HG02885 (cell line): ENCODE data around the gene CAMKK1.

Source experiments
- ATAC-seq: cut with Tn5 transposase; IDR thresholded peaks from one replicate; pipeline ENCODE4 v1.9.1; 2021; ENCODE audit warnings: mild to moderate bottlenecking; ENCODE audit not compliant: unreplicated experiment, poor library complexity

CAMKK1 gene

DNA sequence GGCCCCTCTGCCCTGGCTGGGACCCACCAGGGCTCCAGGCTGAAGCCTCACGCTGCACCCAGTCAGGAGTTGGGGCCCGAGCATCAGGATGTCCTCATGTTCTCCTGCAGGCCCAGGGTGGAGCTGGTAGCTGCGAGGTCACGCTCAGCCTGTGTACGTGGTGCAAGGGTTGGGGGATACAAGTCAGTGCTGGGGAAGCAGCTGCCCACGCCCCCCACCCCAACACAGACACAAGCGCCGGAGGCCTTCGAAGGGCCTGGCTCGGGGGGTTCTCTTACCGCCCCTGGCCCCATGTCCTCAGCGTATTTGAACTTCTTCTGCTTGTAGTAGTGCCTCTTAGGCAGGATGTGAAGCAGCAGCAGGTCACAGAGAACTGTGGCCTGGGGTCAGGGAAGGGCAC is 4.9 kb upstream of the CAMKK1 start:
- ATAC-seq: no peak

DNA sequence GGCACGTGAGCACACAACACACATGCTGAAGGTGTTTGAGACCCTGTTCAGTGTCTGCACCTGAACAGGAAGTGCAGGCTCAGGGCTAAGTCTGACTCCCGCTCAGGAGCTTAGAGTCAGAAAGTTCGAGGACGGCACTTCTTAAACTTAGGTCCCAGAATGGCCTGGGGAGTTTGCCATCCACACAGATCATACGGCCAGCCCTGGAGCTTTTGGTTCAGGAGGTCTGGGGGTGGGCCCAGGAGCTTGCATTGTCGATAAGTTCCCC is 4.0 kb upstream of the CAMKK1 start:
- ATAC-seq: no peak

DNA sequence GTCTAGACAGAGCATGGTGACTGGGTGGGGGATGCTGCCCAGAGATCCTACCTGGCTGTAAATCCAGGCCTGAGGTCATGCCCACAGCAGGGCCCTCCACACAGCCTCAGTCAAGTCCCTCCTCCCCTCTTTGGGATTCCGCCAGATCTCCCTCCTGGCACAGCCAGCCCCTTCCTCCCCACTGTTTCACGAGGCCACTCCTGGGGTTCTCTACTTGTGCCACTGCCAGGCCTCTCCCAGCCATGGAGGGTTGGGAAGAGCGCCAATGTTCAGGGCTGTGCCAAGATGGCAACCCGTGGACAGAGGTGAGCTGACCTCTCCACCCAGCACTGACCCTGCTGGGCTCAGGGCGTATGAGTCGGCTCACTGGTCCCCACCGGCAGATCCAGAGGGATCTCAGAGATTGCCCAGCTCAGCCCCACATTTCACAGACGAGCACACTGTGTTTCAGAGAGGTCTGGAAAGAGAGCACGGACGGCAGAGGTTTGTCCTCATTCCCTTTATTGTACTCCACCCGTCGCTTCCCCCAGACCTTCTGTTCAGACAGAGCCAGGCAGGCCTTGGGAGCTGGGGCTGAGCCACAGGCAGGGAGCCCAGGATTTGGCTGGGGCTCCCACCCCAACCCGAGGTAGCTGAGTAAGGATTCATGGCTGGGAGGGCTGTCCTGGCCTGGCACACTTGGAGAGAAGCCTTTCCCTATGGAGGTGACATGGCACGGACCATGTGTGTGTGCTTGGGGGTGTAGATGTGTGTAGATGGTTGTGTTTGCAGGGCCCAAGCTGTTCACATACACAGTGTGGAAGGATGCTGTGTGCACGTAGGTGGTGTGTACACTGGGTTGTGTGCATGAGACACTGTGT is 3.5 kb upstream of the CAMKK1 start:
- ATAC-seq: no peak

DNA sequence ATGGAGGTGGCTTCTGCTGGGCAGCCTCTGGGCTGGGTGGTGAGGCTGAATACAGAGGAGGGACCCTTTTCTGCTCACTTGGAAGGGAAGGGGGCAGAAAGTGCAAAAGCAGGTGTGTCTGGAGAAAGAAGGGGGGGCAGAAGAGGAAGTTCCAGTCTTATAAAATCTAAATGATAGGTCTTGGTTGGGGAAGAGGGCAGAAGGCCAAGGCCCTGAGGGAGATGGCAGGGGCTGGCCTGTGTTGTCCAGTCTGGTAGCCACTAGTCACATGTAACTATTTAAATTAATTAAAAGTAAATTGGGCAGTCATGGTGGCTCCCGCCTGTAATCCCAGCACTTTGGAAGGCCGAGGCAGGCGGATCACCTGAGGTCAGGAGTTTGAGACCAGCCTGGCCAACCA is 2.5 kb upstream of the CAMKK1 start:
- ATAC-seq: no peak

DNA sequence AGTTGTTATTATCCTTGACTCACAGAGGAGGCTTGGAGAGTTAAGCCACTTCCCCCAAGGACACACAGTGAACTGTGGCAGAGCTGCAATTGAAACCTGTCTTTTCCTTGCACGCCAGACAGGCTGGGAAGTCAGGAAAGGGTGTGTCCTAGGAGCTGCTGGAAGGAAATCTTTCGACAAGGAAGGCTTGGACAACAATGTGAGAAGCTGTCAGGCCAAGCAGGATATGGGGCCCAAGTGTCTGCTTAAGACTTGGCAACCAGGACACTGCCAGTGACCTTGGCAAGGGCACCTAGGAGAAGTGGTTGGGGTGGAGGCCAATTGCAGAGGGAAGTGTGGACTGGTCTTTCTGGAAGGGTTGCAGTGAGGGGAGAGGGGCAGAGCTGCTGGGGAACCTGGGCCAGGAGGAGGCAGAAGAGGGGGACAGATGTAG is 2.1 kb upstream of the CAMKK1 start:
- ATAC-seq: no peak

DNA sequence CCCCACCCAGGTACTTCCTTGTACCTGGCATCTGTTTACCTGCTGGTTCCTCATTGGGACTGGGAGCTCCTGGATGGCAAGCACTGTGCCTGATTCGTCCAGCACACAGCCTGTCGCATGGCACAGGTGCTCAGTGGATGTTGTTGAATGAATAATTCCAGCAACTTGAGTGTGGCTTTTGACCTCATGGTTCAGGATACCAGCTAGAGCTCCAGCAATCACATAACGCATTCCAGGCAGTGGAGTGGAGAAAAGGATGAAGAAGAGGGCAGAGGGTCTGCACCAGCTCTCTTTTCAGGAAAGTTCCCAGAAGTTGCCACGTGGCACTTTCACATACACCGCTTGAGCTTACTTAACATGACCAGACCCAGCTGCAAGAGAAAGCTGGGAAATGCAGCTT is 1.3 kb upstream of the CAMKK1 start:
- ATAC-seq: no peak

DNA sequence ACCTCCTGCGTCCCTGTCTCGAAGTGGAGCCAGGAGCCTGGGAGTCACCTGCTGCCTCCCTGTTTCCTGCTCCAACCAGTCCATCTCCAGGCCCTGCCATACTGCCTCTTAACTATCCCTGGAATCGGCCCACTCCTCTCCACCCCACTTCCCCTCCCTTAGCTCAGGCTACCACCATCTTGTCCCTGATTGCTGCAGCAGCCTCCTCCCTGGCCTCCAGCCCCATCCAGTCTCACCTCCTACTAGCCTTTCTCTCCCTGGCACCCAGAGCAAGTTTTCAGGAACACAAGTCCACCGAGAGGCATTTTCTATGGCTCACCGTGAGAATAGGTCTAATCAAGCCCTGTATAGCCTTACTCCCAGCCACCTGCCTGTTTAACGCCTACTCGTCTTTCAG is 865 bp upstream of the CAMKK1 start:
- ATAC-seq: no peak

DNA sequence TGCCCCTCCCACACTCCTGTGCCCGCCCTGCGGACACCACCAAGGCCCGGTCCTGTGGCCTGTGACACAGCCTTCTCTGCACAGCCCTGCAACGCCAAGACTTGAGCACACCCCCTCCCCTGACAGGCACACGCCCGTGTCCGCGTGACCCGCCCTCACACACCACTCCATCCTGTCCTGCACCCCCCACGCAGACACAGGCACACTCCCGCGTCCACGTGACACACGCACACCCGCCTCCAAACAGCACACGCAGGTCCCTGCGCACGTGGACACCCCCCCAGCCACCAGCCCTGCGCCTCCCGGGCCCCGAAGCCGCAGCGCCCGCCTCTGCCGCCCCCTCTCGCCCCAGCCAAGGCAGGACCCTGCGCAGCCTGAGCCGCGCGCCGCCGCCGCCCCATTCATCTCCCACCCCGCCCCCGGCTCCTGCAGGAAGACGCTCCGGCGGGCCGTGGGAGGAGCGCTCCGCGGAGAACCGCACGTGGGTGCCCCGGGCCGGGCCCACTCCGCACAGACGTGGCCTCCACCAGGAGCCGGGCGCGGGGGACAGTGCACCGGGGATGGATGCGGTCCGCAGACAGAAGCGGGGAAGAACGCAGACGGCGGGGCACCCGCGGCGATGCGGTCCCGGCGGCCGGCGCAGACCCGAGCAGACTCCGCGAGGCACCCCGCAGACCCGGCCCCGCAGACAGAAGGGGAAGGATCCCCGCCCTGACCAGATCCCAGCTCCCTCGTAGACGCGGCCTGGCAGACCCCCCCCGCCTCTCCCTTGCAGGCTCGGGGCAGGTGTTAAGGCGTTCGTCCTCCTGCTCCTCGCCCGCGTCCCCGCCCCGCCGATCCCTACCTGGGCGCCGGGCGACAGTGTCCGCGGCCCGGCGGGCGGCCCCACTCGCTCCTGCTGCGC is 506 bp downstream of the CAMKK1 start:
- ATAC-seq: peak; percentile 17

DNA sequence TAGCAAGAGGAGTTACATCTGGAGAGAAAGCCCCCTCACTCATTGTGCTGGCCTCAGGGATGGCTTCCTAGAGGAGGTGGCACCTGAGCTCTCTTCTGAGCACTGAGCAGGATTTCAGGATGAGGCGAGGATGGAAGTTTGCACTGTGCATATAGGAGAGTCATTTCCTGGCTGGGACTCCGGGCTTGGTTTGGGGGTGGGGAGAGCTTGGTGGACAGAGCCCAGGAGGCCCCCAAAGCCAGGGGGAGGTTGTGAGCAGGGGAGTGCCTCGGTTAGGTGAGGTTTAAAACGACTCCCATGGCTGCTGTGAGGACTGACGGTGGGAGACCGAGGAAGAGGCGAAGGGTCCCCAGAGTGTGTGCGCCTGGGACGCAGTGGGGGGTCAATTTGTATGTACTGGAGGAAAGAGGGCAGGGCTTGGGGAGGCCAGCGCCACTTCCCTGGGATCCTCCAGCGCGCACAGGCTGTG is 1.2 kb downstream of the CAMKK1 start:
- no peak for ATAC-seq

DNA sequence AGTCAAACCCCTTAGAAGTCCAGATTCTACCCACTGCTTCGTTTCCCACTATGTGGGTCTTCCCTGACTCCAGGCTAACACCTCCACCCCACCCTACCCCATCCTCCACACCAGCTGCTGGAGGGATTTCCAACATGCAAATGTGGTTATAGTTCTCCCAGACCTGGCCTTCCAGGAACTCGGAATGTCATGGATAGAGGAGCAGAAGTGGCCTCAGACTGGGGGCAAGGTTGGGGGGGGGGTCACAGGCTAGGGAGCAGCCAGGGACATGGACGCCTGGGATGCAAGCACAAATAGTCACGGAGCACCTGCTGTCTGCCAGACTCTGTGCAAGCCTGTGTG is 2.0 kb downstream of the CAMKK1 start:
- ATAC-seq: no peak

DNA sequence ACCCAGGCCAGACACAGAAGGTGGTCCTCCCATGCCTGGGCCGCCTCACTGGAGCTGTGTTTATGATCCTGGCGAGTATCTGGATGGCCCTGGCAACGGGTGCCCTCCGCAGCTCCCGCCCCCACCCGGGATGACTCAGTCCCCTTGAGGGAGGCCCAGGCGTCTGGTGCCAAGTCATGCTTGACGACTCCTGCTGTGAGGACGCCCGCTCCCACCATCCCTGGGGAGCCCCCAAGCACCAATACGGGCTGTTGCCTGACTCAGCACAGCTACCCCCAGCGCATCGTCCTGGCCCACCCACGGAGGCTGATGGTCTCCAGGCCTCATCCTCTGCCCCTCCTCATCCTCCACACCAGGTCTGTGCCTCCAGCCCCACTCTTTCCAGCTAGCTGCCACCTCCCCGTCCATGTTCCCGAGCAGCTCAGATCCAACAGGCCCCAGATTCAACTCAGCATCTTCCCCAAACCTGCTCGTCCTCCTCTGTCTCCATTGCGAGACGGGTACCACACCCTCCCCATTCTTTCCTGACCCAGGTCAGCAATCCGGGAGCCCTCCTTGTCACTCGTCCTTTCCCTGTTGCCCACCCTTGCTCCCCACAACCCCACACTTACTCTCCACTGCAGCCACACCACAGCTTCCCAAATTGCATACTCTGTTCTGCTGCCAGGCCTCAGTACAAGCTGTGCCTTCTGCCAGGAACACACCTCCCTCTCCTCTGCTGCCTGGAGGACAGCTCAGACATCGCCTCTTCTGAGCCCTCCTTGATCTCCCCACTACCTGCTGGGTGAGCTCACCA is 2.6 kb downstream of the CAMKK1 start:
- no peak for ATAC-seq

DNA sequence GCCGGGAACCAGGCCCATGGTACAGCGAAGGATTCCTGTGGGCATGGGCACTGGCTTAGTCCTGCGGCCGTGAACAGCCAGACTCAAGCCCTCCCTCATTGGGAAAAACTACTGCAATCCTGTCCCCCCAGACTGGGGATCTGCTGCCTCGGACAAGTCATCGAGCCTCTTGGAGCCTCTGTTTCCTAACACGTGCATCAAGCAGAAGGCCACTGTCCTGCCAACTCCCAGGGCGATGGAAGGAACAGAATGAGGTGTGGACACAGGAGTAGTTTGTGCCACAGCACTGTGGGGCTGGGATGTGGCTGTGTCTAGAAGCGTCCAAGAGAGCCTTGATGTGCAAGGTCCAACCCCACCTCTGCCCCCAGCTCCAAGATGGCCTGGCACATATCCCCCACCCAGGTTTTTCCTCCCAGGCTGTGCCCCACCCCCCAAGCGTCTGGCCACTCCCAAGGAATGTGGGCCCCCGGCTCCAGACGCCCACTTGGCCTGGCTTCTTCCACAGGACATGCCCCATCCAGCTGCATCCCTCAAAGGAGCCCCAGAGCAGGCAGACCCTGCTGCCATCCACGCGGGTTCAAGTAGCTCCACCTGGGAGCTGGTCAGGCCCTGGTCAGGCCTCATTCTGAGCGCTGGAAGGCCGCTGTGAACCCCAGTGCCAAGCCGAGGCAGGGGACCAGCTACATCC is 3.4 kb downstream of the CAMKK1 start:
- no peak for ATAC-seq

DNA sequence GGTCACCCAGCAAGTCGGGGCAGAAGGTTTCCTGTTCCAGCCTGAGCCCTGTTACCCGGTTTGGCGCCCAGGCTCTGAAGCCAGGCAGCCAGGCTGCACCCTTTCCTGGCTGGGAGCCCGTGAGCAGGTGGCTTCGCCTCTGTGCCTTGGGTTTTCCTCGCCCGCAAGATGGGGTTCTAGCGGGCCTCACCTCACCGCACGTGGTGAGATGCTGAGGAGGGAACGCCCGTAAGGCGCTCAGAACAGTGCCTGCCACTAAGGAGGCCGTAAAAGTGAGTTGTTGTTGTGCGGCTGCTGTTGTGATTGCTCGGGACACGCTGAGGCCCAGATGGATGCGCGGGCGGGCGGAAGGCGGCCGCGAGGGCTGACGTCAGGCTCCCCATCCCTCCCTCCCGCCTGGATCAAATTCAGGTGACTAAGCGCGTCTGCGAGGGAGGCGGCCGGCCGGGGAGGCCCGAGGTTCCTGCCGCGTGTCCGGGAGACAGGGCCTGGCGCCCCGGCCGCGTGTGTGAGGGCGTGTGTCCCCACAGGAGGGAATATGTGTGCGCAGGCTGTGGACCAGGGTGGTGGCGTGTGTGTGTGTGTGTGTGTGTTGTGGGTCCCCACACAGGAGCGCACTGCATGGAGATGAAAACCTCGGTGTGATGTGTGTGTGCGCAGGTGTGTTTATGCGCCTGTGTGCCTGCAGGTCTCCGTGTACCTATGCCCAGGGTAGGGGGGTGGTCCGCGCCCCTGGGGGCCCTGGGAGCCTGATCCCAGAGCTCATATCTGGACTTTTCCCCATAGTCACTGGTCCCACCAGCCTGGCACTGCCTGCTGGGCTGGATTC is 4.3 kb downstream of the CAMKK1 start:
- ATAC-seq: no peak

DNA sequence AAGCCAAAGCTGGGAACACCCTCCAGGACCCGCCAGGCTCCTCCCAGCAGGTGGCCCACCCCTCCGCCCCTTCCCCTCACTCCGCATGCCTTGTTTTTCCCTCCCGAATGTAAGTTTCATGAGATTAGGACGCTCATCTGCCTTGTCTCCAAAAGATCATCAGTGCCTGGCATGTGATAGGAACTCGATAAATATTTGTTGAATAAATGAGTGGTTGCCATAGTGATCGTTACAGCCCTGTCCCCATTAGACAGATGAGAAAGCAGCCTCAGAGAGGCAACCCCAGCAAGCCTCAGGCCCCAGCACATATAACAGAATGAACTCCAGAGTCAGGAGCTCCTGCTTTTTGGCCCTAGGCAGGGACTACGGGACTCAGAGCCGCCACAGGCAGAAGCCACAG is 5.0 kb downstream of the CAMKK1 start:
- ATAC-seq: no peak

DNA sequence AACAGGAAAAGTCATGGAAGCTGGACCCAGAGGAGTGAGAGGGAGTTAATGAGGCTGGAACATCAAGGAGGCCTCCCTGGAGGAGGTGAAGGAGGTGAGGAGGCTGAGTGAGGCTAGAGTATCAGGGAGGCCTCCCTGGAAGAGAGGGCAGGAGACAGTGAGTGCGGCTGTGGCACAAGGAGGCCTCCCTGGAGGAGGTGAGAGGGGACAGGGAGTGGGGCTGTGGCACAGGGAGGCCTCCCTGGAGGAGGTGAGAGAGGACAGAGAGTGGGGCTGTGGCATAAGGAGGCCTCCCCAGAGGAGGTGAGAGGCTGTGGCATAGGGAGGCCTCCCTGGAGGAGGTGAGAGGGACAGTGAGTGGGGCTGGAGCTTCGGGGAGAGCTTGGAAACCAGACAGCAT is 5.5 kb downstream of the CAMKK1 start:
- ATAC-seq: no peak

DNA sequence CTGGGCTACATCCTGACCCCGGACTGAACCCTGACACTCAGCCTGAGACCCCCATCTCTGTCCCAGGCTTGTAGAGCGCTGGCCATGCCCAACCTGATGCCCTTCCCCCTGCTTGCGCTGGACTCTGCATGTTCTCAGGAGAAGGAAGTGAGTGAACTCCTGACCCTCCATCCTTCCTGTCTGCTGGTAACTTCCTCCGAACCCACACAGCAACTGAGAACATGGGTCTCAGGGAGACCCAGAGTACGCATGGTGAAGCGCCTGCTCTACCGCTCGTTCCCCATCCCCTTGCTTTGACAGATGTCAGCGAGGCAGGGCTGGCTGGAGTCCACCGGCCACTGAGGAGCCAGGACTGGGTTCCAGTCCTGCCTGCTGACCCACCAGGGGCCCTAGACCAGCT is 6.1 kb downstream of the CAMKK1 start:
- no peak for ATAC-seq

DNA sequence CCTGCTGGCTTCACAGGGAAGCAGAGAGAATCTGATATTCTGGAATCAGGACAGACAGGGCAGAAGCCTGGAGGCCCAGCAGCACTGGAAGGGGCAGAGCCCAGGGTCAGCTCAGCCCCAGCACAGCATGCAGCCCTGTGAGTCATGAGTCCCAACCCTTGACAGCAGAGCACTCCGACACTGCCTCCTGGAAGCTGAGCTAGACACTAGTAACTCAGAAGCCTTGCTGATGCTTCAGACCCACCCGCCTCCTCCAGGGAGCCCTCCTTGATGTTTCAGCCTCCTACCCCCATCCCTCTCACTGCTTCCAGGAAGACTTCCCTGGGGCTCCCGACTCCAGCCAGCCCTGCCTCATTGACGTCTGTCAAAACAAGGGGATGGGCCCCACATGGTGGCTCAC is 6.9 kb downstream of the CAMKK1 start:
- no peak for ATAC-seq

DNA sequence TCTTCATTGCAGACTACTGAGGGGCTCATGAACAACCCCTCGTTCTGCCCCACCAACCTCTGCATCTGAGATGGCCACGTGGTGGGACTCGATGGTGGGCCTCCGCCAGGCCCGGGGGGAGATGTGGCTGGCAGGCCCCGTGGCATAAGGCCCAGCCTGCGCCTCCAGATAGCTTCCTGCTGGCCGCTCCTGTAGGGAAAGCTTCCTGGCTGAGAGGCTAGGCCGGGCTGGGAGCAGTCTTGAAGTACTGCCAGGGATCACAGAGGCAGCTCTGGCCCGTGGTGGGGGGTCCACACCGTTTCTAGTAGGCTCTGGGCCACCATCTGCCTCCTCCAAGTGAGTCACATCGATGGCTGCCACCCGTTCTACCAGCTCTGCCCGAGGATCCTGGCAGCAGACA is 7.6 kb downstream of the CAMKK1 start:
- ATAC-seq: no peak

DNA sequence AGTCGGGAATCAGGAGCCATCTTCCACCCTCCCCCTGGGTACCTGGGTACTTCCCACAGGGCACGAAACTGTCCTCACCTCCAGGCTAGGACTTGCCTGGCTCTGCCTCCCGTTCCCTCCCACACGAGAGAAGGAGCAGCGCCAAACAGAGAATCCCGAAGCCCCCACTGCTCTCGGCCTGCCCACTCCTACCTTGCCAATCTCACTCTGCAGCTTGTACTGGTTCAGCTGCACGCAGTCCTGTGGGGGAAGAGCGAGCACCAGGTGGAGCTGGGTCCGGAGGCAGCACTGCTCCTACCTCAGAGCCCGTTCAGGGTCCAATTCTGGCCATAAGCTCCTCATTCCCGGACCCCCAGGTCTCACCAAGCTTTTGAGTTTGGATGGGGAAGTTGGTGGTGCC is 8.7 kb downstream of the CAMKK1 start:
- ATAC-seq: no peak

DNA sequence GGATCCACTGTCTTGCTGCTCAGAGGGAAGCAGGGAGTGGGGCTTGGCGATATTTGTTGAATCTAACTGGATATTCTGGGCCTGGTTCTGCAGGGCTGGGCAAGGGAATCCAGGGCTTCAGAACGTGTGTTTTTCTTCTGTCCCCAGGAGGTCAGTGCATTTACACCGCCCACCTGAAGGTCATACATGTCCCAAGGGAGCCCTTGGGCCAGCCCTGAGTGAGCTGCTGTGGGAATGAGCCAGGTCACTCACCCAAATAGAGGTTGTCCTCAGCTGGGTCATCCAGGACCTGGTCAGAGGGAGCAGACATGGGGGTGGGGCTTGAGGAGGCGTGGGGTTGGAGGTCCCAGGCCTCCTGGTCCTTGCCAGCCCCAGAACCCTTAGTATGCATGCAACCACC is 10.6 kb downstream of the CAMKK1 start:
- ATAC-seq: no peak
